Gastrocnemius medialis (tissue), 4 donors: Measurements from ENCODE around the gene CD38.

Experiments
- POLR2A ChIP-seq, 2 donors: fragments of 450-650 bp; IDR thresholded peaks; one replicate each; pipeline ENCODE4 v1.6.1; 2017; ENCODE audit warnings: antibody characterized with exemption in 2 of 2, mild to moderate bottlenecking in 2 of 2, moderate library complexity in 2 of 2
- TF ChIP-seq, protein P1 (sequence below), 5 experiments: fragments of 450-650 bp in 3 of 5; fragments of 200-600 bp in 2 of 5; sonication (generic) in 2 of 5; IDR thresholded peaks in 4 of 5; conservative IDR thresholded peaks in 1 of 5; 1 replicate in 4 of 5; 2 replicates in 1 of 5; pipeline ENCODE4 v1.5.1; 2016 to 2019; ENCODE audit warnings: antibody characterized with exemption in 5 of 5, mild to moderate bottlenecking in 3 of 5, moderate library complexity in 3 of 5

DNA sequence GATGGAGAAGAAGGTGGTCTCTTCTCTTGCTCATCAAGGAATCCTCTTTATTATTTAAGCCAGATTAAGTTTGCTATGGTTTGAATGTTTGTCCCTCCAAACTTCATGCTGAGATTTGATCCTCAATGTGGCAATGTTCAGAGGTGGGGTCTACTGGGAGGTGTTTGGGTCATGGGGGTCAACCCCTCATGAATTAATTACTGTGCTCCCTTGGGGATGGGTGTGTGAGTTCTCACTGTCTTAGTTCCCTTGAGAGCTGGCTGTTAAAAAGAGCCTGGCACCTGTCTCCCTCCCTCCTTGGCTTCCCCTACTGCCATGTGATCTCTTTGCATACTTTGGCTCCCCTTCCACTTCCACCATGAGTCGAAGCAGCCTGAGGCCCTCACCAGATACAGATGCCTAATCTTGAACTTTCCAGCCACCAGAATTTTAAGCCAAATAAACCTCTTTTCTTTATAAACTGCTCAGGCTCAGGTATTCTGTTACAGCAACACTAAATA lies 36.0 kb upstream of the CD38 start:
- TF ChIP-seq, protein P1, sequence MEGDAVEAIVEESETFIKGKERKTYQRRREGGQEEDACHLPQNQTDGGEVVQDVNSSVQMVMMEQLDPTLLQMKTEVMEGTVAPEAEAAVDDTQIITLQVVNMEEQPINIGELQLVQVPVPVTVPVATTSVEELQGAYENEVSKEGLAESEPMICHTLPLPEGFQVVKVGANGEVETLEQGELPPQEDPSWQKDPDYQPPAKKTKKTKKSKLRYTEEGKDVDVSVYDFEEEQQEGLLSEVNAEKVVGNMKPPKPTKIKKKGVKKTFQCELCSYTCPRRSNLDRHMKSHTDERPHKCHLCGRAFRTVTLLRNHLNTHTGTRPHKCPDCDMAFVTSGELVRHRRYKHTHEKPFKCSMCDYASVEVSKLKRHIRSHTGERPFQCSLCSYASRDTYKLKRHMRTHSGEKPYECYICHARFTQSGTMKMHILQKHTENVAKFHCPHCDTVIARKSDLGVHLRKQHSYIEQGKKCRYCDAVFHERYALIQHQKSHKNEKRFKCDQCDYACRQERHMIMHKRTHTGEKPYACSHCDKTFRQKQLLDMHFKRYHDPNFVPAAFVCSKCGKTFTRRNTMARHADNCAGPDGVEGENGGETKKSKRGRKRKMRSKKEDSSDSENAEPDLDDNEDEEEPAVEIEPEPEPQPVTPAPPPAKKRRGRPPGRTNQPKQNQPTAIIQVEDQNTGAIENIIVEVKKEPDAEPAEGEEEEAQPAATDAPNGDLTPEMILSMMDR (IDR thresholded peaks at IDR 0.05 in 4 of 5, conservative IDR thresholded peaks at IDR 0.05 in 1 of 5), result no peak
- TF ChIP-seq POLR2A (IDR thresholded peaks at IDR 0.05), result no peak
